ENCODE data around the gene SNRNP48. TPM values are rescaled to one million over a fixed set of nuclear protein-coding genes. Genes with fewer than 3 reads are reported as not detected.

The SNRNP48 gene
- total and polyA plus RNA-seq, 10 of the 15 experiments (the other 5 are each of a cell fraction or from before 2014, with no cell fraction given): 3.2 to 14.4 (median 8.9) TPM

DNA sequence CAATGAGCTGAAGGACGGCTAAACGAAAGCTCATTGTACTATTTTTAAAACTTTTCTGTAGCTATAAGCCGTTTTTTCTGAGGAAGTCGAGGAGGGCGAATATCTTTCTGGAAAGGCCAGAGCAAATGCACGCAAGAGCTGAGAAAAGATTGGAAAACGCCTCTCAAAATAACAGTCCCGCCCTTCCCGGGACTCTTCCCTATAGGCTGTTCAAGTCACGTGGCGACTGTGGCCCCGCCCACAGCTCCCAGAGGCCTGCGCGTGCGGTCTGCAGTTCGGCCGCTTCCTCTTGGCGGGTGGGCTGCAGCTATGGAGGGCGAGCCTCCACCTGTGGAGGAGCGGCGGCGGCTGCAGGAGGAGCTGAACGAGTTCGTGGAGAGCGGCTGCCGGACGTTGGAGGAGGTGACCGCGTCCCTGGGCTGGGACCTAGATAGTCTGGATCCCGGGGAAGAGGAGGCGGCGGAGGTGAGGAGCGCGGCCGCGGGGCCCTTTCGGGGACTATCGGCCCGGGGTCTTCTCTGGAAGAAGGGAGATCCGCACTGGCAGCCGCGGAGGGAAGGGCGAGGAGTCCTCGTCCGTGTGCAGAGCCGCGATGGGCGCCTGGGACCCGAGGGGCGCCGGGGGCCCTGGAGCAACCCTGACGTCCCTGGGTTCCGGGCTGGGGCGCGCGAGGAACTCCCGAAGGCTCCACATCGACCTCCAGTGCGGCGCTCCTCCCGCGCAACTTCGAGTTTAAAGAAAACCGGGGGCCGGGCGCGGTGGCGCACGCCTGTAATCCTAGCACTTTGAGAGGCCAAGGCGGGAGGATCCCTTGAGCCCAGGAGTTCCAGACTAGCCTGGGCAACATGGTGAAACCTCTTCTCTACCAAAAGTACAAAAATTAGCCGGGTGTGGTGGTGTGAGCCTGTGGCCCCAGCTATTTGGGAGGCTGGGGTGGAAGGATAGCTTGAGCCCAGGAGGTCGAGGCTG is at the start of gene SNRNP48 (continued):
- TF ChIP-seq POLR2AphosphoS2 (IDR thresholded peaks at IDR 0.05; ENCODE audit: low read depth, low read length): 0 out of 2 replicates have a peak, but pooled peaks have one; percentile 57
- TF ChIP-seq, protein P1, sequence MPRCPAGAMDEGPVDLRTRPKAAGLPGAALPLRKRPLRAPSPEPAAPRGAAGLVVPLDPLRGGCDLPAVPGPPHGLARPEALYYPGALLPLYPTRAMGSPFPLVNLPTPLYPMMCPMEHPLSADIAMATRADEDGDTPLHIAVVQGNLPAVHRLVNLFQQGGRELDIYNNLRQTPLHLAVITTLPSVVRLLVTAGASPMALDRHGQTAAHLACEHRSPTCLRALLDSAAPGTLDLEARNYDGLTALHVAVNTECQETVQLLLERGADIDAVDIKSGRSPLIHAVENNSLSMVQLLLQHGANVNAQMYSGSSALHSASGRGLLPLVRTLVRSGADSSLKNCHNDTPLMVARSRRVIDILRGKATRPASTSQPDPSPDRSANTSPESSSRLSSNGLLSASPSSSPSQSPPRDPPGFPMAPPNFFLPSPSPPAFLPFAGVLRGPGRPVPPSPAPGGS (IDR thresholded peaks at IDR 0.05; ENCODE audit: borderline replicate concordance, insufficient read depth, low read depth, low read length, poor library complexity, severe bottlenecking): no peak
- TF ChIP-seq SMAD1 (IDR thresholded peaks at IDR 0.05; ENCODE audit: low read depth, partially characterized antibody): no peak
- TF ChIP-seq, protein P2, sequence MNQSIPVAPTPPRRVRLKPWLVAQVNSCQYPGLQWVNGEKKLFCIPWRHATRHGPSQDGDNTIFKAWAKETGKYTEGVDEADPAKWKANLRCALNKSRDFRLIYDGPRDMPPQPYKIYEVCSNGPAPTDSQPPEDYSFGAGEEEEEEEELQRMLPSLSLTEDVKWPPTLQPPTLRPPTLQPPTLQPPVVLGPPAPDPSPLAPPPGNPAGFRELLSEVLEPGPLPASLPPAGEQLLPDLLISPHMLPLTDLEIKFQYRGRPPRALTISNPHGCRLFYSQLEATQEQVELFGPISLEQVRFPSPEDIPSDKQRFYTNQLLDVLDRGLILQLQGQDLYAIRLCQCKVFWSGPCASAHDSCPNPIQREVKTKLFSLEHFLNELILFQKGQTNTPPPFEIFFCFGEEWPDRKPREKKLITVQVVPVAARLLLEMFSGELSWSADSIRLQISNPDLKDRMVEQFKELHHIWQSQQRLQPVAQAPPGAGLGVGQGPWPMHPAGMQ (IDR thresholded peaks at IDR 0.05; ENCODE audit: borderline replicate concordance): no peak
- TF ChIP-seq, protein P3, sequence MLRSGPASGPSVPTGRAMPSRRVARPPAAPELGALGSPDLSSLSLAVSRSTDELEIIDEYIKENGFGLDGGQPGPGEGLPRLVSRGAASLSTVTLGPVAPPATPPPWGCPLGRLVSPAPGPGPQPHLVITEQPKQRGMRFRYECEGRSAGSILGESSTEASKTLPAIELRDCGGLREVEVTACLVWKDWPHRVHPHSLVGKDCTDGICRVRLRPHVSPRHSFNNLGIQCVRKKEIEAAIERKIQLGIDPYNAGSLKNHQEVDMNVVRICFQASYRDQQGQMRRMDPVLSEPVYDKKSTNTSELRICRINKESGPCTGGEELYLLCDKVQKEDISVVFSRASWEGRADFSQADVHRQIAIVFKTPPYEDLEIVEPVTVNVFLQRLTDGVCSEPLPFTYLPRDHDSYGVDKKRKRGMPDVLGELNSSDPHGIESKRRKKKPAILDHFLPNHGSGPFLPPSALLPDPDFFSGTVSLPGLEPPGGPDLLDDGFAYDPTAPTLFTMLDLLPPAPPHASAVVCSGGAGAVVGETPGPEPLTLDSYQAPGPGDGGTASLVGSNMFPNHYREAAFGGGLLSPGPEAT (IDR thresholded peaks at IDR 0.05; ENCODE audit: low read depth): peak; percentile 32; the same call in 1 of the 2 replicates
- no peak for TF ChIP-seq MYB (IDR thresholded peaks at IDR 0.05; ENCODE audit: borderline replicate concordance, low read depth, low read length)
- TF ChIP-seq CBX3 (IDR thresholded peaks at IDR 0.05; ENCODE audit: borderline replicate concordance, low read depth): no peak
- no peak for TF ChIP-seq RELA (IDR thresholded peaks at IDR 0.05; ENCODE audit: borderline replicate concordance, partially characterized antibody)
- no peak for TF ChIP-seq ZNF384 (IDR thresholded peaks at IDR 0.05; ENCODE audit: borderline replicate concordance, low read depth, low read length)
- no peak for TF ChIP-seq CBX5 (IDR thresholded peaks at IDR 0.05; ENCODE audit: low read depth)
- TF ChIP-seq, protein P4, sequence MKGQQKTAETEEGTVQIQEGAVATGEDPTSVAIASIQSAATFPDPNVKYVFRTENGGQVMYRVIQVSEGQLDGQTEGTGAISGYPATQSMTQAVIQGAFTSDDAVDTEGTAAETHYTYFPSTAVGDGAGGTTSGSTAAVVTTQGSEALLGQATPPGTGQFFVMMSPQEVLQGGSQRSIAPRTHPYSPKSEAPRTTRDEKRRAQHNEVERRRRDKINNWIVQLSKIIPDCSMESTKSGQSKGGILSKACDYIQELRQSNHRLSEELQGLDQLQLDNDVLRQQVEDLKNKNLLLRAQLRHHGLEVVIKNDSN (IDR thresholded peaks at IDR 0.05; ENCODE audit: borderline replicate concordance, extremely low read length, insufficient read depth, low read depth, low read length): peak; percentile 92
- TF ChIP-seq CREB1 (IDR thresholded peaks at IDR 0.05; ENCODE audit: low read depth): no peak
- no peak for TF ChIP-seq RCOR1 (conservative IDR thresholded peaks at IDR 0.05; ENCODE audit: low read depth, low read length)
- TF ChIP-seq ASH2L (IDR thresholded peaks at IDR 0.05; ENCODE audit: borderline replicate concordance, low read depth): no peak
- TF ChIP-seq RAD51 (IDR thresholded peaks at IDR 0.05): peak; percentile 94
- no peak for TF ChIP-seq KLF5 (IDR thresholded peaks at IDR 0.05; ENCODE audit: partially characterized antibody)
- 0 out of 2 replicates have a peak, but pooled peaks have one; percentile 80 for TF ChIP-seq RB1 (IDR thresholded peaks at IDR 0.05; ENCODE audit: borderline replicate concordance)
- no peak for TF ChIP-seq JUNB (IDR thresholded peaks at IDR 0.05)
- TF ChIP-seq NFYA (IDR thresholded peaks at IDR 0.05; ENCODE audit: borderline replicate concordance, low read depth, low read length): no peak; the same call in 1 of the 2 replicates
- peak; percentile 88 for TF ChIP-seq SP1 (IDR thresholded peaks at IDR 0.05; ENCODE audit: low read depth, low read length)
- no peak for TF ChIP-seq STAT3 (IDR thresholded peaks at IDR 0.05; ENCODE audit: low read depth, low read length)
